ENCODE data around the gene CASZ1. TPM values are rescaled to one million over a fixed set of nuclear protein-coding genes. Genes with fewer than 3 reads are reported as not detected.

CASZ1 gene
- total RNA-seq, 1 donor from 2014 or later = 23.6 TPM

- Mint-ChIP-seq H3K9me3 (ENCODE audit: low read depth) (no peaks in the 10 kb centered on the region), H3K27ac (no peak overlapping the region), H3K4me3 (ENCODE audit: low read depth) (no peak overlapping the region), H3K27me3 (peaks cover 48% of the 10 kb centered on the region), H3K36me3 (ENCODE audit: insufficient read depth) (no peaks in the 10 kb centered on the region), H3K4me1 (ENCODE audit: low read depth) (peaks cover 7% of the 10 kb centered on the region)
- TF ChIP-seq CTCF (IDR thresholded peaks at IDR 0.05; ENCODE audit: unreplicated experiment) = no peak
- no peak for DNase-seq (ENCODE audit: low spot score, unreplicated experiment)
These were observed 3.3 kb upstream of the CASZ1 start for GRCh38 chr1:10799726-10800125.

GRCh38 chr1:10795276-10796021 is 997 bp downstream of the CASZ1 start:
- no peak for TF ChIP-seq CTCF (IDR thresholded peaks at IDR 0.05; ENCODE audit: unreplicated experiment)
- peak overlapping the region; percentile 88 for H3K4me3 Mint-ChIP-seq (ENCODE audit: low read depth)
- H3K27ac Mint-ChIP-seq = peak overlapping the region; percentile 91
- peaks cover 18% of the 10 kb centered on the region for H3K4me1 Mint-ChIP-seq (ENCODE audit: low read depth)
- no peaks in the 10 kb centered on the region for H3K36me3 Mint-ChIP-seq (ENCODE audit: insufficient read depth)
- H3K27me3 Mint-ChIP-seq = peaks cover 31% of the 10 kb centered on the region
- H3K9me3 Mint-ChIP-seq (ENCODE audit: low read depth) = no peaks in the 10 kb centered on the region
- no peak for DNase-seq (ENCODE audit: low spot score, unreplicated experiment)

GRCh38 chr1:10794724-10795275 is 1.6 kb downstream of the CASZ1 start:
- peak overlapping the region; percentile 88 for H3K4me3 Mint-ChIP-seq (ENCODE audit: low read depth)
- DNase-seq (ENCODE audit: low spot score, unreplicated experiment) = no peak
- H3K27me3 Mint-ChIP-seq = peaks cover 27% of the 10 kb centered on the region
- peak overlapping the region; percentile 91 for H3K27ac Mint-ChIP-seq
- TF ChIP-seq CTCF (IDR thresholded peaks at IDR 0.05; ENCODE audit: unreplicated experiment) = no peak
- H3K4me1 Mint-ChIP-seq (ENCODE audit: low read depth) = peaks cover 18% of the 10 kb centered on the region
- no peaks in the 10 kb centered on the region for H3K36me3 Mint-ChIP-seq (ENCODE audit: insufficient read depth)
- no peaks in the 10 kb centered on the region for H3K9me3 Mint-ChIP-seq (ENCODE audit: low read depth)

- Mint-ChIP-seq H3K4me3 (ENCODE audit: low read depth) (peak overlapping the region; percentile 88), H3K27ac (peak overlapping the region; percentile 89), H3K4me1 (ENCODE audit: low read depth) (peaks cover 18% of the 10 kb centered on the region), H3K36me3 (ENCODE audit: insufficient read depth) (no peaks in the 10 kb centered on the region), H3K9me3 (ENCODE audit: low read depth) (no peaks in the 10 kb centered on the region), H3K27me3 (peaks cover 14% of the 10 kb centered on the region)
- no peak for DNase-seq (ENCODE audit: low spot score, unreplicated experiment)
- no peak for TF ChIP-seq CTCF (IDR thresholded peaks at IDR 0.05; ENCODE audit: unreplicated experiment)
These were observed 3.3 kb downstream of the CASZ1 start for GRCh38 chr1:10793129-10793651.

DNA sequence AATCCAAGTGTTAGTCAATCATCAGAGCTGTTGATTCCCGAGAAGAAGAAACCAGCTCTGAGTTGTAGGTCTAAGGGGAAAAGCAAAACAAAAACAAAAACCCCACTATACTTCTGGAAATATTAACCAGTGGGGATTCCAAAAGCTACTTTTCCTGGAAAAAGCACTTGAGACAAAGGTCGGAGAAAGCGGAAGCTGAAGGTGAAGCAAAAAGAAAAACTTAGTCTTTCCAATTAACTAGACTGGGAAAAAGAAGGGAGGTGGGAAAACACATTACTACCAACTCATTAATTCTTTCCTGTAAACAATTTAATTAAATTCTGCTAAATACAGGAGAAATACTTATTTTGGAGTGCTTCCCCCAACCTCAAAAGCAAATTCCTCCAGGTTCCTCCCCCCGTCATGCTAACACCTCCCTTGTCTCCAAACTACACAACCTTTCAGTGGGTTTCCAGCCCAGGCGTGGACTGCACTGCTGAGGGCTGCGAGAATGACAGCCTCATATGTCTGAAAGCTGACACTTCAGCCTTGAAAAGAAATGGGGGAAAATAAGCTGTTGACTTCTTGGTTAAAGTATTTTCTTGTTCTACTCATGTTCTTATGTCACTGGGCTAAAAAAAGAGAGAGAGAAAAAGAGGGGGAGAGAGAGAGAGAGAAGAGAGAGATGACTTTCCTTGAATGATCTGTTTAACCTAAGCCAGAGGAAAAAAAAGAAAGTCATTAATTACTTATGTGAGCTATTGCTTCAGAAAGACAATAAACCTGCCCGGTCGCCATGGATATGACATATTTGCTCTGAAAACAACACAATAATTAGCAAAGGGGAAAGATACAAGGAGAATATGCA is 5.1 kb downstream of the CASZ1 start:
- no peak overlapping the region for H3K27ac Mint-ChIP-seq
- H3K4me1 Mint-ChIP-seq (ENCODE audit: low read depth) = peaks cover 20% of the 10 kb centered on the region
- DNase-seq (ENCODE audit: low spot score, unreplicated experiment) = no peak
- no peaks in the 10 kb centered on the region for H3K36me3 Mint-ChIP-seq (ENCODE audit: insufficient read depth)
- no peaks in the 10 kb centered on the region for H3K9me3 Mint-ChIP-seq (ENCODE audit: low read depth)
- H3K27me3 Mint-ChIP-seq = peaks cover 22% of the 10 kb centered on the region
- no peak for TF ChIP-seq CTCF (IDR thresholded peaks at IDR 0.05; ENCODE audit: unreplicated experiment)
- no peak overlapping the region for H3K4me3 Mint-ChIP-seq (ENCODE audit: low read depth)
